Tibial artery (tissue), 4 donors: ENCODE data around the gene PAPLN.
"Not testable (repeated sequence)": the region's sequence is repeated elsewhere in the genome, so short reads cannot be mapped to it uniquely, and the experiment has no call there.

Source experiments
- DNase-seq, 2 donors: peaks; one replicate each; pipeline ENCODE4 v3.0.0-alpha.2; 2019
- H3K27ac ChIP-seq, 2 donors: fragments of 200-600 bp; sonication (generic) in 1 of 2; 1 replicate in 1 of 2; 2 replicates in 1 of 2; pipeline ENCODE4 v1.5.1; 2018 to 2019; ENCODE audit warnings: mild to moderate bottlenecking in 1 of 2
- H3K27me3 ChIP-seq, 2 donors: fragments of 200-600 bp; sonication (generic) in 1 of 2; one replicate each; pipeline versions ENCODE4 v1.5.1 to v1.6.0; 2016 to 2019
- H3K36me3 ChIP-seq, 3 donors: fragments of 200-600 bp; sonication (generic) in 2 of 3; one replicate each; pipeline ENCODE4 v1.5.1; 2016 to 2019; ENCODE audit warnings: mild to moderate bottlenecking in 2 of 3
- H3K4me1 ChIP-seq, 4 donors: fragments of 200-600 bp; sonication (generic) in 2 of 4; 1 replicate in 3 of 4; 2 replicates in 1 of 4; pipeline ENCODE4 v1.5.1; 2016 to 2019
- H3K4me3 ChIP-seq, 2 donors: fragments of 200-600 bp; sonication (generic) in 1 of 2; 1 replicate in 1 of 2; 2 replicates in 1 of 2; pipeline ENCODE4 v1.5.1; 2018 to 2019; ENCODE audit warnings: mild to moderate bottlenecking in 2 of 2
- H3K9me3 ChIP-seq, 3 donors: fragments of 200-600 bp; sonication (generic) in 1 of 3; one replicate each; pipeline ENCODE4 v1.5.1; 2016 to 2019
- CTCF ChIP-seq, 2 experiments: fragments of 200-600 bp in 1 of 2; fragments of 450-650 bp in 1 of 2; IDR thresholded peaks; one replicate each; pipeline ENCODE4 v1.5.1; 2017 to 2019; ENCODE audit warnings: antibody characterized with exemption in 2 of 2, mild to moderate bottlenecking in 1 of 2, moderate library complexity in 1 of 2
- intact Hi-C: fragments of 100-400 bp; cut with DNase I; formaldehyde crosslinking; loops from one replicate; pipeline ENCODE4 v1.15.0; 2023; ENCODE audit warnings: low total_unique reads

PAPLN gene

GRCh38 chr14:73237219-73237785 is at the start of gene PAPLN:
Gene PAPLN (plus strand): TSS chr14:73237506. CDS start chr14:73239779, 2,273 bp downstream.
- Histone ChIP-seq H3K27me3 (peaks cover 0 to 82% of the 10 kb centered on the region in 2 donors), H3K27ac (no peak within 1 kb of the TSS), H3K4me1 (peaks cover 0 to 44% (median 31%) of the 10 kb centered on the region in 4 donors), H3K36me3 (no peaks in the 10 kb centered on the region), H3K4me3 (peak within 1 kb of the TSS; percentile 42 to 55), H3K9me3 (no peaks in the 10 kb centered on the region)
- peak in 1 of 2 donors; percentile 34 for DNase-seq
- intact Hi-C loops, result no loop called here
- no peak for TF ChIP-seq CTCF (IDR thresholded peaks at IDR 0.05)

GRCh38 chr14:73188501-73188911 is 48.8 kb upstream of the PAPLN start:
- no peak overlapping the region for H3K27ac ChIP-seq
- H3K4me3 ChIP-seq, result no peak overlapping the region
- H3K27me3 ChIP-seq, result no peaks in the 10 kb centered on the region
- no peaks in the 10 kb centered on the region for H3K9me3 ChIP-seq
- TF ChIP-seq CTCF (IDR thresholded peaks at IDR 0.05), result no peak
- intact Hi-C loops, result no loop called here
- H3K4me1 ChIP-seq, result no peaks in the 10 kb centered on the region
- no peak for DNase-seq
- peaks cover 40 to 73% (median 59%) of the 10 kb centered on the region in 3 donors for H3K36me3 ChIP-seq

- Histone ChIP-seq H3K36me3 (peaks cover 51 to 84% (median 69%) of the 10 kb centered on the region in 3 donors), H3K4me3 (no peak overlapping the region), H3K27ac (no peak overlapping the region), H3K27me3 (no peaks in the 10 kb centered on the region), H3K4me1 (no peaks in the 10 kb centered on the region), H3K9me3 (no peaks in the 10 kb centered on the region)
- DNase-seq, result no peak
- intact Hi-C loops, result no loop called here
- TF ChIP-seq CTCF (IDR thresholded peaks at IDR 0.05), result no peak
Measured at GRCh38 chr14:73189651-73190050, 47.7 kb upstream of the PAPLN start.

- H3K27ac ChIP-seq, result no peak overlapping the region
- H3K27me3 ChIP-seq, result no peaks in the 10 kb centered on the region
- no peak overlapping the region for H3K4me3 ChIP-seq
- DNase-seq, result no peak
- intact Hi-C loops, result no loop called here
- H3K36me3 ChIP-seq, result peaks cover 64 to 97% (median 79%) of the 10 kb centered on the region in 3 donors
- no peak for TF ChIP-seq CTCF (IDR thresholded peaks at IDR 0.05)
- no peaks in the 10 kb centered on the region for H3K9me3 ChIP-seq
- no peaks in the 10 kb centered on the region for H3K4me1 ChIP-seq
Measured at GRCh38 chr14:73191441-73191840, 45.9 kb upstream of the PAPLN start.

GRCh38 chr14:73194306-73194705 is 43.0 kb upstream of the PAPLN start:
- intact Hi-C loops, H3K4me3 ChIP-seq, H3K4me1 ChIP-seq, H3K27me3 ChIP-seq, H3K9me3 ChIP-seq, DNase-seq, H3K27ac ChIP-seq: not testable (repeated sequence)
- H3K36me3 ChIP-seq, result peaks cover 67 to 94% (median 70%) of the 10 kb centered on the region in 3 donors

- intact Hi-C loops, result no loop called here
Measured at GRCh38 chr14:73198253-73198652, 39.1 kb upstream of the PAPLN start.

More at GRCh38 chr14:73198253-73198652, 39.1 kb upstream of the PAPLN start:
- H3K27ac ChIP-seq, result no peak overlapping the region
- no peaks in the 10 kb centered on the region for H3K4me1 ChIP-seq
- no peaks in the 10 kb centered on the region for H3K27me3 ChIP-seq
- peaks cover 70 to 93% (median 82%) of the 10 kb centered on the region in 3 donors for H3K36me3 ChIP-seq
- no peaks in the 10 kb centered on the region for H3K9me3 ChIP-seq
- TF ChIP-seq CTCF (IDR thresholded peaks at IDR 0.05), result no peak
- DNase-seq, result no peak
- H3K4me3 ChIP-seq, result no peak overlapping the region
